OCI-LY7 (cell line): ENCODE measurements around the gene RAB3D. TPM values are rescaled to one million over a fixed set of nuclear protein-coding genes. Genes with fewer than 3 reads are reported as not detected.

Experiments
- BruUV-seq: library from RNA; stranded (reverse); fragments of 400-500 nt; replicated peaks from 2 replicates; lab custom pipeline; 2021; lab: Mats Ljungman, UMichigan
- CTCF ChIA-PET: fragments of 300-600 bp; sonication (Branson Sonifier 250); formaldehyde crosslinking; loops from one replicate; lab custom pipeline; 2022; ENCODE audit warnings: antibody characterized with exemption; ENCODE audit not compliant: unreplicated experiment; lab: Charles Lee
- POLR2A ChIA-PET: fragments of 300-600 bp; sonication (Branson Sonifier 250); formaldehyde crosslinking; loops from one replicate; lab custom pipeline; 2022; ENCODE audit warnings: antibody characterized with exemption; lab: Charles Lee
- DNase-seq: peaks from one replicate; pipeline ENCODE4 v3.0.0-alpha.2; 2015; ENCODE audit warnings: low spot score
- H2AFZ ChIP-seq: fragments of 200-600 bp; sonication (generic), shearing (Covaris generic); 2 replicates; pipeline ENCODE4 v1.6.1; 2014; ENCODE audit warnings: mild to moderate bottlenecking, antibody characterized with exemption, low read length, moderate library complexity
- H3K27ac ChIP-seq: fragments of 200-600 bp; sonication (generic); 2 replicates; pipeline ENCODE4 v1.5.1; 2014; ENCODE audit warnings: mixed run types, low read depth, mild to moderate bottlenecking, moderate library complexity, low read length, inconsistent platforms; ENCODE audit not compliant: poor library complexity, severe bottlenecking
- H3K36me3 ChIP-seq: fragments of 200-600 bp; sonication (generic); 2 replicates; pipeline ENCODE4 v1.6.1; 2014; ENCODE audit warnings: mild to moderate bottlenecking, antibody characterized with exemption, low read length, moderate library complexity, mixed read lengths; ENCODE audit not compliant: insufficient read depth
- H3K4me1 ChIP-seq: fragments of 200-600 bp; sonication (generic); 2 replicates; pipeline ENCODE4 v1.5.1; 2014; ENCODE audit warnings: mild to moderate bottlenecking, low read length; ENCODE audit not compliant: insufficient read depth, poor library complexity, severe bottlenecking
- H3K4me2 ChIP-seq: fragments of 200-600 bp; sonication (generic); 2 replicates; pipeline ENCODE4 v1.6.1; 2014; ENCODE audit warnings: mild to moderate bottlenecking, low read length
- H3K4me3 ChIP-seq: fragments of 200-600 bp; sonication (generic); 2 replicates; pipeline ENCODE4 v1.5.1; 2014; ENCODE audit warnings: mild to moderate bottlenecking, low read depth, low read length; ENCODE audit not compliant: poor library complexity, severe bottlenecking
- H3K79me2 ChIP-seq: fragments of 200-600 bp; sonication (generic); 2 replicates; pipeline ENCODE4 v1.6.1; 2016; ENCODE audit warnings: low read depth, mild to moderate bottlenecking, low read length, moderate library complexity, mixed read lengths; ENCODE audit not compliant: insufficient read depth
- H3K9me2 ChIP-seq: fragments of 200-600 bp; sonication (generic); 2 replicates; pipeline ENCODE4 v1.6.1; 2016; ENCODE audit warnings: mild to moderate bottlenecking, low read length, mixed read lengths; ENCODE audit not compliant: insufficient read depth
- H3K9me3 ChIP-seq: fragments of 200-600 bp; sonication (generic); 2 replicates; pipeline ENCODE4 v1.6.1; 2014; ENCODE audit warnings: mild to moderate bottlenecking, mixed run types, low read length, mixed read lengths
- H4K20me1 ChIP-seq: fragments of 200-600 bp; sonication (generic); 2 replicates; pipeline ENCODE4 v1.6.1; 2014; ENCODE audit warnings: mild to moderate bottlenecking, antibody characterized with exemption, low read length, moderate library complexity, mixed read lengths; ENCODE audit not compliant: insufficient read depth
- EZH2phosphoT487 ChIP-seq: fragments of 200-600 bp; sonication (generic); IDR thresholded peaks from 2 replicates; pipeline ENCODE4 v1.6.1; 2018; ENCODE audit warnings: low read depth, borderline replicate concordance, mild to moderate bottlenecking, mixed run types, antibody characterized with exemption, low read length, moderate library complexity, mixed read lengths
- intact Hi-C: fragments of 100-400 bp; cut with micrococcal nuclease; formaldehyde crosslinking; loops from one replicate; pipeline ENCODE4 v1.10.0; 2022; ENCODE audit not compliant: unreplicated experiment
- total RNA-seq, 2 experiments: library from RNA; depleted of rRNA in 1 of 2; stranded (reverse); fragments of >200 nt in 1 of 2; shearing (Covaris generic) in 1 of 2; gene quantifications; 2 replicates each; pipeline ENCODE4 v1.2.3, GENCODE V29; 2014 to 2022
- TF ChIP-seq, protein P1 (sequence below): fragments of 200-600 bp; sonication (generic); conservative IDR thresholded peaks from 2 replicates; pipeline ENCODE4 v1.5.1; 2014; ENCODE audit warnings: mild to moderate bottlenecking, antibody characterized with exemption, low read length, moderate library complexity, mixed read lengths

RAB3D gene
- total RNA-seq, 2 experiments from 2014 or later: 1.9 to 8.4 TPM

DNA sequence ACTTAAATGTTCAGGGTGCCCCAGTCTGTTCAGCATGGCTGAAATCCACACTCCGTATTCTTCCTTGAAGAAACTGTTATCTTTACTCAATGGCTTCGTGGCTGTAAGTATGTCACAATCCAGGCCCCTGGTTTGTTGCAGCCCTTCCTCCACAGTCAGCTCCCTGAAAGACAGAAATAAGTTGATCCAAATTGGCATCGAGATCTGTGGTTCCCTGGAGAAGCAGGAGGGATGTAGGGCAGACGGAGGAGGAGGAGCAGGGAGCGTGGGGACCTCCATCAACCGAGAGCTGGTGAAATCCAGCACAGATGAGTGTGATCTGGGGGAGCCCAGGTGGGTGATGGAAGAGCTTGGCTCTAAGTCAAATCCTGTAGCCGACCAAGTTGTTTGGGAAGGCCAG is 43.2 kb downstream of the RAB3D start:
- Histone ChIP-seq H4K20me1 (no peaks in the 10 kb centered on the region), H3K79me2 (no peaks in the 10 kb centered on the region), H2AFZ (no peak overlapping the region), H3K9me3 (no peaks in the 10 kb centered on the region), H3K4me2 (no peak overlapping the region), H3K9me2 (no peaks in the 10 kb centered on the region), H3K4me3 (no peak overlapping the region), H3K27ac (no peak overlapping the region), H3K36me3 (no peaks in the 10 kb centered on the region), H3K4me1 (peaks cover 20% of the 10 kb centered on the region)
- no peak for TF ChIP-seq EZH2phosphoT487
- TF ChIP-seq, protein P1, sequence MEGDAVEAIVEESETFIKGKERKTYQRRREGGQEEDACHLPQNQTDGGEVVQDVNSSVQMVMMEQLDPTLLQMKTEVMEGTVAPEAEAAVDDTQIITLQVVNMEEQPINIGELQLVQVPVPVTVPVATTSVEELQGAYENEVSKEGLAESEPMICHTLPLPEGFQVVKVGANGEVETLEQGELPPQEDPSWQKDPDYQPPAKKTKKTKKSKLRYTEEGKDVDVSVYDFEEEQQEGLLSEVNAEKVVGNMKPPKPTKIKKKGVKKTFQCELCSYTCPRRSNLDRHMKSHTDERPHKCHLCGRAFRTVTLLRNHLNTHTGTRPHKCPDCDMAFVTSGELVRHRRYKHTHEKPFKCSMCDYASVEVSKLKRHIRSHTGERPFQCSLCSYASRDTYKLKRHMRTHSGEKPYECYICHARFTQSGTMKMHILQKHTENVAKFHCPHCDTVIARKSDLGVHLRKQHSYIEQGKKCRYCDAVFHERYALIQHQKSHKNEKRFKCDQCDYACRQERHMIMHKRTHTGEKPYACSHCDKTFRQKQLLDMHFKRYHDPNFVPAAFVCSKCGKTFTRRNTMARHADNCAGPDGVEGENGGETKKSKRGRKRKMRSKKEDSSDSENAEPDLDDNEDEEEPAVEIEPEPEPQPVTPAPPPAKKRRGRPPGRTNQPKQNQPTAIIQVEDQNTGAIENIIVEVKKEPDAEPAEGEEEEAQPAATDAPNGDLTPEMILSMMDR: no peak
- intact Hi-C loops: no loop called here
- CTCF ChIA-PET: no interaction called here
- no peak for DNase-seq
- POLR2A ChIA-PET: interaction anchor here (2.5 kb wide), 1 partner anchor 78 kb away, joined by 10 read pairs; the partner anchor contains the start of gene SWSAP1
- BruUV-seq: no TSS peak

DNA sequence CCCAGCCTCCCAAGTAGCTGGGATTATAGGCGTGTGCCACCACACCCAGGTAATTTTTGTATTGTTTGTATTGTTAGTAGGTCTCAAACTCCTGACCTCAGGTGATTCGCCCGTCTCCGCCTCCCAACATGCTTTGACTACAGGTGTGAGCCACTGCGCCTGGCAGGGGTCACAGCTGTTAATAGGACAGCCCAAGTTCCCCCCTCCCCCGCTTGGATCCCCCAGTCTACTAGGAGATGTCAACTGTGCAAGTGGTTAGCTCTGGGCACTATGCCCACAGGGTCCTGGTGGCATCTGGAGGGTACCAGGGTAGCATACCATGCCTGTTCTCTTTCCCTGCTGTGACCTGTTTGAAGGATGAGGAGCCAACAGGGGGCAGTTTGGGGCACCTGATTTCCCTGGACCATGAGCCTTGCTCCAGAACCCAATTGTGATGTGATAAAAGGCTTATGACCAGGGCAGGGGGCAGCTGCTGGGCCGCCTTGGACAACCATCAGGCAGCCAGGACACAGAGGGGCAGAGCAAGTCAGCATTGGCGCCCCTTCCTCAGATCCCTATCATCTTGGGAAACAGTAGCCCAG is 43.7 kb downstream of the RAB3D start, which contains the start of gene TSPAN16:
Gene TSPAN16 (plus strand): TSS at position 496 of the 581 bp plus-strand sequence. CDS start 138 bp downstream, outside the sequence.
- H4K20me1 ChIP-seq: no peaks in the 10 kb centered on the region
- BruUV-seq: no TSS peak
- no peaks in the 10 kb centered on the region for H3K79me2 ChIP-seq
- no peak within 1 kb of the TSS for H2AFZ ChIP-seq
- no peaks in the 10 kb centered on the region for H3K36me3 ChIP-seq
- POLR2A ChIA-PET: interaction anchor here (2.5 kb wide), 1 partner anchor 79 kb away, joined by 10 read pairs; the partner anchor contains the start of gene SWSAP1
- no peak for DNase-seq
- H3K4me3 ChIP-seq: no peak within 1 kb of the TSS
- H3K4me2 ChIP-seq: no peak within 1 kb of the TSS
- H3K27ac ChIP-seq: no peak within 1 kb of the TSS
- no peaks in the 10 kb centered on the region for H3K9me2 ChIP-seq
- intact Hi-C loops: no loop called here
- H3K4me1 ChIP-seq: peaks cover 21% of the 10 kb centered on the region
- TF ChIP-seq EZH2phosphoT487: no peak
- TF ChIP-seq, protein P1: peak; percentile 17; the same call in 1 of the 2 replicates
- CTCF ChIA-PET: no interaction called here
- no peaks in the 10 kb centered on the region for H3K9me3 ChIP-seq

DNA sequence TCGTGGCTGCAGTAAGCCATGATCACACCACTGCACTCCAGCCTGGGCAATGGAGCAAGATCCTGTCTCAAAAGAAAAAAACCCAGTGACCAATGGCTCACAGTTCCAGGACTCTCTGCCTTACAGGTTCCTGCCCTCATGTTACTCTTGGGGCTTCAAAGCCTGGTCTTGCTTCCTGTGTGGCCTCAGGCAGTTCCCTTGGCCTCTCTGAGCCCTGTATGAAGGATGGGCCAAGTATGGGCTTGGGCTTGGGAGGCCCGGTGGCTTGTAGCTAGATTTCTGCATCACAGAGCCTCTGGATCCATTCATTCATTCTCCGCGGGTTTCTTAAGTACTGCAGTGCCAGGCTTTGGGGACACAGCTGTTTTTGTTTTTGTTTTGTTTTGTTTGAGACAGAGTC is 44.3 kb downstream of the RAB3D start:
- POLR2A ChIA-PET: interaction anchor here (2.5 kb wide), 1 partner anchor 80 kb away, joined by 10 read pairs; the partner anchor contains the start of gene SWSAP1
- Histone ChIP-seq H3K36me3 (no peaks in the 10 kb centered on the region), H3K4me2 (no peak overlapping the region), H4K20me1 (no peaks in the 10 kb centered on the region), H3K4me1 (peaks cover 21% of the 10 kb centered on the region), H3K9me3 (no peaks in the 10 kb centered on the region), H3K4me3 (no peak overlapping the region), H2AFZ (no peak overlapping the region), H3K79me2 (no peaks in the 10 kb centered on the region), H3K9me2 (no peaks in the 10 kb centered on the region), H3K27ac (no peak overlapping the region)
- TF ChIP-seq, protein P1: no peak
- TF ChIP-seq EZH2phosphoT487: no peak
- CTCF ChIA-PET: no interaction called here
- no TSS peak for BruUV-seq
- intact Hi-C loops: no loop called here
- DNase-seq: no peak
